ENCODE results near the gene VANGL2.

DNA sequence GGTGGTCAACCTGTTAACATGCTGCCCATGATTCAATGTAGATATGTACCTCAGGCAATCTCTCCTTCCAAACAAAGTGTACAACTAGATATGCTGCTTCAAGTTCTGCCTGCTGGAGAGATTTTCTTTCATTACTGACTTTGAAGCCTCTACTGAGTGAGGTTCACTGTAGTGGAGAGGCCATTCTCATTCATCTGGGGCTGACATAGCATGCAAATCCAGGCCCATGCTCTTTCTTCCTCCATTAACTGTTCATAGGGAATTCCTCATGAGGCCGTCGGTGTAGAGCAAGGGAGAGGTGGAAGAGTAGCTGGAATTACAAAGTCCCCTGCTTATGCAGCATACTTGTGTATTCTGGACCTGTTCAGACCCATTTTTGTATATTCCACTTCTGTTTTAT is 38.6 kb downstream of the VANGL2 start:
- TF ChIP-seq POLR2A (IDR thresholded peaks at IDR 0.05) = no peak
- no peak for TF ChIP-seq CTCF (IDR thresholded peaks at IDR 0.05)
